ENCODE results near the gene LRFN5. TPM values are rescaled to one million over a fixed set of nuclear protein-coding genes. Genes with fewer than 3 reads are reported as not detected.
A peak's percentile ranks its signal among the peaks of the same experiment; 100 is the strongest.

LRFN5 gene
- total RNA-seq, 1 donor from 2014 or later, result 12.0 TPM

DNA sequence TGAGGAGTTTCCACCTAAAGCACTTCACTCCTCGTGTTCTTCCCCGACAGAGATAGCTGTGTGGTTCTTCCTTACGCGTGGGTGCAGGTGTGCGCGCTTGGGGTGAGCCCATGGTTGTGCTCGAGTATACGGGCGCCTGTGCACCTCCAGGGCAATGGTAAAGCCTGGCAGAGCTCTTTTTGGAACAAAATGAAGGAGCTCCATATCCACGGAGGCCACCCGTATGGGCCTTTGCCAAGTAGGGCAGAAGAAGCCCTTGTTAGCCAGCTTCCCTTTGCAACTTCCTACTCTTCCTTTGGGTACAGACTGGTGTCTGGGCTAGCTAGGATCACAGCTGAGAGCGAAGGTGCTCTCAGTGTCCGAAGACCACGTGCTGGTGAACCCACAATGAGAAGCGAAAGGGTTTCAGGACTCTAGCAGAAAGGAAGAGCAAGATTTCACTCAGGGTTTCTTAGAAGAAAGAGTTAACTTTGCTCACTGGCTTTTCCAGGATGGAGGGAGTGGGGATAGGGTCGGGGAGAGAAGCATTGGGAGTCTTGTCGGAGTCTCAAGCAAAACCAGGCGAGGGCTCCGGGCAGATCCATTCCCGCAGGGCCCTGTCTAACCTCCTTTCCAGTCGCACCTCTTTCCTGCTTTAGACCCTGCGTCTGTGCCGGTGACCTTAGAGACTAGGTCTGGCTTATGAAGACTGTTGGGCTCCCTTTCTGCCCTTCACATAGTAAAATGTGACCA lies 960 bp upstream of the LRFN5 start:
- Histone ChIP-seq H3K36me3 (ENCODE audit: control insufficient read depth in 3 of 3, insufficient read depth in 3 of 3, low read length in 3 of 3) (no peaks in the 10 kb centered on the region), H3K27me3 (ENCODE audit: control insufficient read depth in 3 of 3, insufficient read depth in 3 of 3, low read length in 3 of 3) (peaks cover 39 to 62% (median 59%) of the 10 kb centered on the region in 3 donors), H3K4me1 (ENCODE audit: control insufficient read depth in 3 of 3, insufficient read depth in 3 of 3, low read length in 3 of 3) (peaks cover 26 to 34% (median 29%) of the 10 kb centered on the region in 3 donors), H3K4me3 (ENCODE audit: low read length in 3 of 3) (peak overlapping the region; percentile 68 to 72 (median 70)), H3K27ac (ENCODE audit: low read depth, low read length) (no peak overlapping the region), H3K9me3 (ENCODE audit: control insufficient read depth in 3 of 3, low read length in 3 of 3) (no peaks in the 10 kb centered on the region), H3K9ac (ENCODE audit: low read depth in 1 of 3, low read length in 3 of 3) (peak overlapping the region in 2 of 3 donors; percentile 29 to 45)

DNA sequence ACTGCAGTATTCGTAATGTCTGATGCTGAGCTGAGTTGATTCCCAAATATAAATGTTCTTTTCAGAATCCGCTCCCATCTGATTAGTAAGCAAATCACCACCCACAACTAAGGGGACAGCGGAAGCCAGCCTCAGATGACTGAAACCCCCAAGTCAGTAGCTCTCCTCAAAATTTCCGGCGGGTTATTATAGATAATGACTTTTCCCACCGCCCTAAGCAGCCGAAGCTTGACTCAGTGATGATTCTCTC lies 469 bp upstream of the LRFN5 start:
- Histone ChIP-seq H3K27ac (ENCODE audit: low read depth, low read length) (no peak overlapping the region), H3K4me1 (ENCODE audit: control insufficient read depth in 3 of 3, insufficient read depth in 3 of 3, low read length in 3 of 3) (peaks cover 26 to 34% (median 29%) of the 10 kb centered on the region in 3 donors)

DNA sequence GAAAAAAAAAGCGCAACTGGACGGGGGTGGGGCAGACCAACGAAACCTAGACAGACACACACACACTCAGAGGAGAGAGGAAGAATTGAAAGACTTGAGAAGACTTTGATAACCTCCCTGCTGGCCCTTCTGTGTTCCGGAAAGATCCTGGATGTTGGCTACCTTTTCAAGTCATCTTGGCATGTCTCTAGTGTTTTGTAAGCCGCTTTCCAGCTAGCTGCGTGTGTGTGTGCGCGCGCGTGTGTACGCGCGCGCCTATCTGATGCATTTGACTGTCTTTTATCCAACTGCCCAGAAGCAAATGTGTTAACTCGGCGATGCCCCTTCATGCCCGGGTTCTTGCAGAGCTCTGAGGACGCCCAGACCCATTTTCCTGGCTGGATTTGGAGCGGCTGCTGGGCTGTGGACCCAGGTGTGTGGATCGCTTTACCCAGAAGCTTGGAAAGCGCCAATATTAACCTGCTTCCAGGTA lies 664 bp downstream of the LRFN5 start:
- H3K27ac ChIP-seq (ENCODE audit: low read depth, low read length), result no peak overlapping the region

More for the DNA sequence above, 469 bp upstream of the LRFN5 start:
- H3K4me3 ChIP-seq (ENCODE audit: low read length in 3 of 3), result peak overlapping the region; percentile 68 to 72 (median 70)
- peaks cover 43 to 65% (median 59%) of the 10 kb centered on the region in 3 donors for H3K27me3 ChIP-seq (ENCODE audit: control insufficient read depth in 3 of 3, insufficient read depth in 3 of 3, low read length in 3 of 3)
- no peaks in the 10 kb centered on the region for H3K36me3 ChIP-seq (ENCODE audit: control insufficient read depth in 3 of 3, insufficient read depth in 3 of 3, low read length in 3 of 3)
- H3K9me3 ChIP-seq (ENCODE audit: control insufficient read depth in 3 of 3, low read length in 3 of 3), result no peaks in the 10 kb centered on the region
- H3K9ac ChIP-seq (ENCODE audit: low read depth in 1 of 3, low read length in 3 of 3), result peak overlapping the region in 2 of 3 donors; percentile 29 to 40

DNA sequence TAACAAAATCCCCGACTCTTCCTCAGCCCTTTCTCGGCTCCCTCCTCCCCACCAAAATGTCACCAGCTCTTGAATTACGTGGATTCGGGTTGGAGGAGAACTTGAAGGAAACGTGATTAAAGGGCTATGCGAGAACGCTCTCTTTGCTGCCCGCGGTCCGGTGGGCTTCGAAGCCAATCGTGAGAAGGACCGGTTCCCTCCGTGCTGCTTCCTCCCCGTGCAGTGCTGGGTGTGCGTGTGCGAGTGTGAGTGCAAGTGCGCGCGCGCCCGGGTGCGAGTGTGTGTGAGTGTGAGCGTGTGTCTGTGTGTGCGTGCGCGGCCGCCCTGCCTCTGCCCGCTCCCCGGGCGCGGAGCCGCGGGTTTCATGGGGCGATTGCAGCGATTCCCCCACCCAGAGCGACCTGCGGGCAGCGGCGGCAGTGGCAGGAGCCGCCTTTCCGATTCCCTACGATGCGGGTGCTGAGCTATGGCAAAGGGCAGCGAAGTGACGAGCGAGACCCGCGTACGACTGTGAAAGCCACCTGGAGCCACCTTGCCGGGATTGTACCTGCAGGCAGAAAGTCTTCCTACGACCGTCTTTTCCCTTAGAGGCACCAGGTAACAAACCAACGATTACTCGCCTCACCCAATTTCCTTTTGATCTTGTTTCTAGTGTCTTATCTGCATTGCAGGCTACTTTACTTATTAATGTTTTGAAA lies 1.4 kb downstream of the LRFN5 start:
- H3K9me3 ChIP-seq (ENCODE audit: control insufficient read depth in 3 of 3, low read length in 3 of 3), result no peaks in the 10 kb centered on the region
- peak overlapping the region; percentile 70 to 80 (median 72) for H3K4me3 ChIP-seq (ENCODE audit: low read length in 3 of 3)
- peak overlapping the region in 2 of 3 donors; percentile 16 to 35 for H3K9ac ChIP-seq (ENCODE audit: low read depth in 1 of 3, low read length in 3 of 3)
- peaks cover 48 to 65% (median 59%) of the 10 kb centered on the region in 3 donors for H3K27me3 ChIP-seq (ENCODE audit: control insufficient read depth in 3 of 3, insufficient read depth in 3 of 3, low read length in 3 of 3)
- no peaks in the 10 kb centered on the region for H3K36me3 ChIP-seq (ENCODE audit: control insufficient read depth in 3 of 3, insufficient read depth in 3 of 3, low read length in 3 of 3)
- peaks cover 26 to 34% (median 29%) of the 10 kb centered on the region in 3 donors for H3K4me1 ChIP-seq (ENCODE audit: control insufficient read depth in 3 of 3, insufficient read depth in 3 of 3, low read length in 3 of 3)
- H3K27ac ChIP-seq (ENCODE audit: low read depth, low read length), result no peak overlapping the region

More for the DNA sequence above, 664 bp downstream of the LRFN5 start:
- H3K27me3 ChIP-seq (ENCODE audit: control insufficient read depth in 3 of 3, insufficient read depth in 3 of 3, low read length in 3 of 3), result peaks cover 48 to 65% (median 59%) of the 10 kb centered on the region in 3 donors
- peak overlapping the region in 2 of 3 donors; percentile 16 to 40 for H3K9ac ChIP-seq (ENCODE audit: low read depth in 1 of 3, low read length in 3 of 3)
- peaks cover 26 to 34% (median 29%) of the 10 kb centered on the region in 3 donors for H3K4me1 ChIP-seq (ENCODE audit: control insufficient read depth in 3 of 3, insufficient read depth in 3 of 3, low read length in 3 of 3)
- peak overlapping the region; percentile 70 to 80 (median 72) for H3K4me3 ChIP-seq (ENCODE audit: low read length in 3 of 3)
- H3K9me3 ChIP-seq (ENCODE audit: control insufficient read depth in 3 of 3, low read length in 3 of 3), result no peaks in the 10 kb centered on the region
- H3K36me3 ChIP-seq (ENCODE audit: control insufficient read depth in 3 of 3, insufficient read depth in 3 of 3, low read length in 3 of 3), result no peaks in the 10 kb centered on the region

DNA sequence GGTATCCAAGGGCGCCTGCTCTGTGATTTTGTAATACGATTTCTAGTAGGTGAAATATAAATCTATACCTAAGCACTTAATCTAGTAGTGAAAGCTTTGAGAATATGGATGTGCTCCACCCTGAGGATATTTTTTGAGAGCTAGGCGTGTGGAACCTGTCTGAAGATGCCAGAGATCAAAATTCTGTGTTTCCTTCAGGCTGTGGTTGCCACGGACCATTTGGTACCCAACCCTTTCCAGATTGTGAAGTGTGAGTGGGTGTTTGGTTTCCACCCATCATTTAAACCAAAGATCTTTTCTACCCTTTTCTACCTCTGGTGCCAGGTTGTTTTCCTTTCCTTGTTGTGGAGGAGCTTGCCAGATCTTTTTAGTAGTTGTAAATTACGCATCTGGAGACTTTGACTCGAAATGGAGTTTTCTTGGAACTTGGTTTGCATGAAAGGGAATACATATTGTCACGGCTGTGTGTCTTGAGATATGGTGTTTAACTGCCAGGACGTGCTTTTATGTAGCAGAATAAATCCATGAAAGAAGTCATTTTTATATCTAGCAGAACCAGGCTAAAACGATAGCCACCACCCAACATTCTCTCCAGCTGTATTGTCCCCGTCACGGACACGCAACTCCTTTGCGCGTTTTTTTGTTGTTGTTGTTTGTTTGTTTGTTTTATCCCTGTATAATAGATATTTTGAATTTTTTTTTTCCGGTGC lies 2.2 kb downstream of the LRFN5 start:
- Histone ChIP-seq H3K27ac (ENCODE audit: low read depth, low read length) (no peak overlapping the region), H3K9ac (ENCODE audit: low read depth in 1 of 3, low read length in 3 of 3) (no peak overlapping the region), H3K9me3 (ENCODE audit: control insufficient read depth in 3 of 3, low read length in 3 of 3) (no peaks in the 10 kb centered on the region), H3K4me3 (ENCODE audit: low read length in 3 of 3) (peak overlapping the region in 1 of 3 donors; percentile 12), H3K4me1 (ENCODE audit: control insufficient read depth in 3 of 3, insufficient read depth in 3 of 3, low read length in 3 of 3) (peaks cover 26 to 34% (median 29%) of the 10 kb centered on the region in 3 donors), H3K36me3 (ENCODE audit: control insufficient read depth in 3 of 3, insufficient read depth in 3 of 3, low read length in 3 of 3) (no peaks in the 10 kb centered on the region), H3K27me3 (ENCODE audit: control insufficient read depth in 3 of 3, insufficient read depth in 3 of 3, low read length in 3 of 3) (peaks cover 48 to 65% (median 59%) of the 10 kb centered on the region in 3 donors)

DNA sequence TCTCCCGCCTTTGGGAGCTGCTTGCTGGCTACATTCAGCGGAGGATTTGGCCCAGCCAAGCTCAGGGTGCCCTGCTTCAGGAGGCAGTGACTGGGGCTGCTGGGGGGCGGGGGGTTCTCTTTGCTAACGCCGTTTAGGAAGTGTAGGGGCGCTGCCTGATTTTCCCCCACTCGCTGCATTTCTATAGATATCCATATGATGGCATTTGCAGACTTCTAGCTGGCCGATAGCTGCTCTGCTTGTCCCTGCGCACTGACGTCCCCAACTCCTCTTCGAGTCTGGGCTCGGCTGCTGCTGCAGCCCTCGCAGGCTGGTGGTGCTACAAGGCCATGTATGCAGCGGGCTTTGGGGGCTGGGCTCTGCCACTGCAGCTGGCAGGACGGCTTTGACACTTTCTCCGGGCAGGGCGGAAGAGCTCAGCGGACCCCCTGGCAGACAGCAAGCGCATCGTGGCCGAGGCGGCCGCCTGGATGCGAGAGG lies 3.1 kb downstream of the LRFN5 start:
- H3K27me3 ChIP-seq (ENCODE audit: control insufficient read depth in 3 of 3, insufficient read depth in 3 of 3, low read length in 3 of 3), result peaks cover 48 to 59% (median 53%) of the 10 kb centered on the region in 3 donors
- H3K9me3 ChIP-seq (ENCODE audit: control insufficient read depth in 3 of 3, low read length in 3 of 3), result no peaks in the 10 kb centered on the region
- H3K36me3 ChIP-seq (ENCODE audit: control insufficient read depth in 3 of 3, insufficient read depth in 3 of 3, low read length in 3 of 3), result no peaks in the 10 kb centered on the region
- peaks cover 26 to 33% (median 29%) of the 10 kb centered on the region in 3 donors for H3K4me1 ChIP-seq (ENCODE audit: control insufficient read depth in 3 of 3, insufficient read depth in 3 of 3, low read length in 3 of 3)
- H3K27ac ChIP-seq (ENCODE audit: low read depth, low read length), result no peak overlapping the region
- peak overlapping the region; percentile 22 to 39 (median 24) for H3K4me3 ChIP-seq (ENCODE audit: low read length in 3 of 3)
- H3K9ac ChIP-seq (ENCODE audit: low read depth in 1 of 3, low read length in 3 of 3), result no peak overlapping the region

DNA sequence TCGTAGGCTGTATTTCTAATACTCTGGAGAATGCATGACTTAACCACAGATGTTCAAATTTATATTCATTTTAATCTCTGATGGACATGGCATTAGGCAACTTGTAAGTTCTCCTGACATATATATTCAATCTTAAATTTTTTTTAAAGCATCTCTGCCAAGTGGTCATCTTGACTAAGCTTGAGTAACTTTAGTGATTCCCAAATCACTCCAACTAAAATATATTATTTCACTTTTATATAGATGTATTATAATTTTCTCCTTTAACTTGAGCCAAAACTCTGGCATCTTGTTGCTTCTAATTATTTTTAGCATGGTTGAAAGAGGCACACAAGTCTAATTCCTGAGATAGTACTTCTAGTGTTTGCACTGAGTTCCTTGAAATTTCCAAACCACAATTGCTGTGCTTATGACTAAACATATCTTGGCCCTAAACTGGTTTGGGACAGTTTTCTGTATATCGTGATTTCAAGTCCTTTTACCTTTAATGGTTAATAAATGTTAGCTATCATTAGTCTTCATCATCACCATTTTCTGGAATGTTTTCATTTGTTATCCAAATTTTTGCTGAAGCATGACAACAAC lies 8.4 kb downstream of the LRFN5 start:
- Histone ChIP-seq H3K4me1 (ENCODE audit: control insufficient read depth in 3 of 3, insufficient read depth in 3 of 3, low read length in 3 of 3) (no peaks in the 10 kb centered on the region), H3K36me3 (ENCODE audit: control insufficient read depth in 3 of 3, insufficient read depth in 3 of 3, low read length in 3 of 3) (no peaks in the 10 kb centered on the region), H3K27me3 (ENCODE audit: control insufficient read depth in 3 of 3, insufficient read depth in 3 of 3, low read length in 3 of 3) (peaks cover 3 to 12% (median 7%) of the 10 kb centered on the region in 3 donors), H3K27ac (ENCODE audit: low read depth, low read length) (no peak overlapping the region), H3K4me3 (ENCODE audit: low read length in 3 of 3) (no peak overlapping the region), H3K9ac (ENCODE audit: low read depth in 1 of 3, low read length in 3 of 3) (no peak overlapping the region), H3K9me3 (ENCODE audit: control insufficient read depth in 3 of 3, low read length in 3 of 3) (no peaks in the 10 kb centered on the region)

DNA sequence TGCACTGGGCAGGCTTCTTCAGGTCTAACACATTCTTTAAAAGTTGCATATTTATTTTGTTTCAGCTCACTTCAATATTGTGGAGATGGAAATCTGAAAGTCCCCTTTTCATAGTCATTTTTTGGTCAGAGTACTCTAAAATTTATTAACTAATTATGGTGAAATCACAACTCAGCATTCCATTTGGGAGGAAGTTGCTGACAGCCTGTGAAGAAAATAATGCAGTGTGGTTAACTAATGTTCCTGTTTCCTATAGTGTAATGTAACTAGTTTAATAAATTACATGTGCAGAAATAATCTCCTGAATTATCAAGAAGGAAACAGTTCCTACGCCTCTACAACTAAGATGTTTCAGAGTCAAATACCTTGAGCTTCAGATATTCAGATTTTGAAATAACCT lies 17.1 kb downstream of the LRFN5 start:
- H3K4me3 ChIP-seq (ENCODE audit: low read length in 3 of 3), result no peak overlapping the region
- H3K9ac ChIP-seq (ENCODE audit: low read depth in 1 of 3, low read length in 3 of 3), result no peak overlapping the region
- no peaks in the 10 kb centered on the region for H3K9me3 ChIP-seq (ENCODE audit: control insufficient read depth in 3 of 3, low read length in 3 of 3)
- H3K36me3 ChIP-seq (ENCODE audit: control insufficient read depth in 3 of 3, insufficient read depth in 3 of 3, low read length in 3 of 3), result no peaks in the 10 kb centered on the region
- no peak overlapping the region for H3K27ac ChIP-seq (ENCODE audit: low read depth, low read length)
- H3K27me3 ChIP-seq (ENCODE audit: control insufficient read depth in 3 of 3, insufficient read depth in 3 of 3, low read length in 3 of 3), result no peaks in the 10 kb centered on the region
- no peaks in the 10 kb centered on the region for H3K4me1 ChIP-seq (ENCODE audit: control insufficient read depth in 3 of 3, insufficient read depth in 3 of 3, low read length in 3 of 3)

DNA sequence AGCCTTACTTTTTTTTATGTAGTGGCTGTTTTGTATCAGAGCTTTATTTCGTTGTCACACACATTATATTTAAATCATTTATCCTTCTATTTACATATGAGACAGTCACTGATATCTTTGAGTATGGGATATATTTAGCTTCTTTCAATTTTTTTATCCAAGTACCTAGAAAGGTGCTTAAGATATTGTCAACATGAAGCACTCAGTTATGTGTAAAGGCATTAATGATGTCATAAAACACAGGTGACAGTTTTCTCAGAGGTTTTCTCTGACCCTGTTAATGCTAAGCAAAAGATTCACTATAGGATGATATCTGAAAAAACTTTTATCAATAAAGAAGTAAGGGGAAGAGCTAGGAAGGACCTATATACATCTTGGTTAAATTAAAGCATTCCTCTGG lies 23.2 kb downstream of the LRFN5 start:
- Histone ChIP-seq H3K27me3 (ENCODE audit: control insufficient read depth in 3 of 3, insufficient read depth in 3 of 3, low read length in 3 of 3) (no peaks in the 10 kb centered on the region), H3K36me3 (ENCODE audit: control insufficient read depth in 3 of 3, insufficient read depth in 3 of 3, low read length in 3 of 3) (no peaks in the 10 kb centered on the region), H3K4me3 (ENCODE audit: low read length in 3 of 3) (no peak overlapping the region), H3K4me1 (ENCODE audit: control insufficient read depth in 3 of 3, insufficient read depth in 3 of 3, low read length in 3 of 3) (no peaks in the 10 kb centered on the region), H3K9ac (ENCODE audit: low read depth in 1 of 3, low read length in 3 of 3) (no peak overlapping the region), H3K27ac (ENCODE audit: low read depth, low read length) (no peak overlapping the region), H3K9me3 (ENCODE audit: control insufficient read depth in 3 of 3, low read length in 3 of 3) (no peaks in the 10 kb centered on the region)
